Epithelial cell of esophagus (primary cell): Measurements from ENCODE around the gene NOBOX.
"Not testable (repeated sequence)": the region's sequence is repeated elsewhere in the genome, so short reads cannot be mapped to it uniquely, and the experiment has no call there.

ENCODE experiments used
- DNase-seq: peaks from one replicate; pipeline ENCODE4 v3.0.0; 2010; ENCODE audit warnings: low read depth
- H3K4me3 ChIP-seq: 2 replicates; pipeline ENCODE4 v1.5.1; 2011; ENCODE audit warnings: mild to moderate bottlenecking, low read length, control low read depth
- TF ChIP-seq, protein P1 (sequence below): IDR thresholded peaks from 2 replicates; pipeline ENCODE4 v1.5.1; 2011; ENCODE audit warnings: low read depth, mild to moderate bottlenecking, low read length, control low read depth, inconsistent platforms; ENCODE audit not compliant: insufficient read depth; ENCODE audit errors: missing control alignments

The NOBOX gene

DNA sequence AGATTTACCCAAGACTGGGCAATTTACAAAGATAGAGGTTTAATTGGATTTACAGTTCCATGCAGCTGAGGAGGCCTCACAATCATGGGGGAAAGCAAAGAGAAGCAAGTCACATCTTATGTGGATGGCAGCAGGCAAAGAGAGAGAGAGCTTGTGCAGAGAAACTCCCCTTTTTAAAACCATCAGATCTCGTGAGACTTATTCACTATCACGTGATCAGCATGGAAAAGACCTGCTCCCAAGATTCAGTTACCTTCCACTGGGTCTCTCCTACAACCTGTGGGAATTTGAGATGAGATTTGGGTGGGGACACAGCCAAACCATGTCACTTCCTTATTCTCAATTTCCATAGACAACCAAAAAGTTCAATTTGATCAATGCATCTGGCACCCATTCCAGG lies 24.9 kb upstream of the NOBOX start:
- no peak overlapping the region for H3K4me3 ChIP-seq
- TF ChIP-seq, protein P1, sequence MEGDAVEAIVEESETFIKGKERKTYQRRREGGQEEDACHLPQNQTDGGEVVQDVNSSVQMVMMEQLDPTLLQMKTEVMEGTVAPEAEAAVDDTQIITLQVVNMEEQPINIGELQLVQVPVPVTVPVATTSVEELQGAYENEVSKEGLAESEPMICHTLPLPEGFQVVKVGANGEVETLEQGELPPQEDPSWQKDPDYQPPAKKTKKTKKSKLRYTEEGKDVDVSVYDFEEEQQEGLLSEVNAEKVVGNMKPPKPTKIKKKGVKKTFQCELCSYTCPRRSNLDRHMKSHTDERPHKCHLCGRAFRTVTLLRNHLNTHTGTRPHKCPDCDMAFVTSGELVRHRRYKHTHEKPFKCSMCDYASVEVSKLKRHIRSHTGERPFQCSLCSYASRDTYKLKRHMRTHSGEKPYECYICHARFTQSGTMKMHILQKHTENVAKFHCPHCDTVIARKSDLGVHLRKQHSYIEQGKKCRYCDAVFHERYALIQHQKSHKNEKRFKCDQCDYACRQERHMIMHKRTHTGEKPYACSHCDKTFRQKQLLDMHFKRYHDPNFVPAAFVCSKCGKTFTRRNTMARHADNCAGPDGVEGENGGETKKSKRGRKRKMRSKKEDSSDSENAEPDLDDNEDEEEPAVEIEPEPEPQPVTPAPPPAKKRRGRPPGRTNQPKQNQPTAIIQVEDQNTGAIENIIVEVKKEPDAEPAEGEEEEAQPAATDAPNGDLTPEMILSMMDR: no peak
- no peak for DNase-seq

DNA sequence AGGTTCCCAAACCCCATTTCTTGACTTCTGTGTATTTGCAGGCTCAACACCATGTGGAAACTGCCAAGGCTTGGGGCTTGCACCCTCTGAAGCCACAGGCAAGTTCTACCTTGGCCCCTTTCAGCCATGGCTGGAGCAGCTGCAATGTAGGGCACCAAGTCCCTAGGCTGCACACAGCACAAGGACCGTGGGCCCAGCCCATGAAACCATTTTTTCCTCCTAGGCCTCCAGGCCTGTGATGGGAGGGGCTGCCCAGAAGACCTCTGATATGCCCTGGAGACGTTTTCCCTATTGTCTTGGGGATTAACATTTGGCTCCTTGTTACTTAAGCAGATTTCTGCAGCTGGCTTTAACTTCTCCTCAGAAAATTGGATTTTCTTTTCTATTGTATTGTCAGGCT lies 24.0 kb upstream of the NOBOX start:
- DNase-seq, H3K4me3 ChIP-seq: not testable (repeated sequence)

DNA sequence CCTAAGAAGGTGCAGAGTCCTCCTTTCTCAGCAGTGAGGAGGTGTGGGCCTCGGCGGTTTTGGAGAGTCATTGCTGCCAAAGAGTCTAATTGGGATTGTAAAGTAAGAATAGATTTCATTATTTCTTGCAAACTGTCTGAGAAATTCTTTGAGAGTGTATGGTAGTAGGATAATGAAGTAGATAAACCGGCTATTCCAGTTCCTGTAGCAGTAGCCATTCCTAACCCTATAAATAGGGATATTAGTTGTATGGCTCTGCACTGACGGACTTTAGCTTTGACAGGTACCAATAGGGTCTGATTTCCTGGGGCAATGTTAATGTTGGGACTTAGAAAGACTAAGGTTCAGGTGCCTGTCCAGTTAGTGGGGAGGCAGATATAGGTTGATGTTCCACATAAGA lies 15.4 kb upstream of the NOBOX start:
- DNase-seq: peak; percentile 59
- H3K4me3 ChIP-seq: not testable (repeated sequence)

DNA sequence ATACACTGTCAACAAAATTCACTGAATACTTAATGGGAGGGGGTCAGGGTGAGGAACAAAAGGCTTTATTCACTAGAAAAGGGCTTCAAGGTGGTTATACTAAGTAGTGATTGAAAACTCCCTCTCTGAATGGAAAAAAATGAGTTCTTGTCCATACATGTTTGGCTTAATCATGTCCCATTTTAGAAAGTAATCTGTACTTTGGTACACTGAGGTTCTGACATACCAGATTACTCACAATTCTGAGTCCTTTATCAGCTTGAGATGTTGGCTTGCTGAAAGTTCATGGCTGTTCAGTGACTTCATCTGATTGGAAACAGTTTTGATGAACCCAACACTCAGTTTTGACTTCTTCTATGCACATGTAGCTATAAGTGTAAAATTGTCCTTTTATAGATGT lies 12.8 kb upstream of the NOBOX start:
- no peak overlapping the region for H3K4me3 ChIP-seq
- DNase-seq: peak; percentile 88
- TF ChIP-seq, protein P1: no peak

DNA sequence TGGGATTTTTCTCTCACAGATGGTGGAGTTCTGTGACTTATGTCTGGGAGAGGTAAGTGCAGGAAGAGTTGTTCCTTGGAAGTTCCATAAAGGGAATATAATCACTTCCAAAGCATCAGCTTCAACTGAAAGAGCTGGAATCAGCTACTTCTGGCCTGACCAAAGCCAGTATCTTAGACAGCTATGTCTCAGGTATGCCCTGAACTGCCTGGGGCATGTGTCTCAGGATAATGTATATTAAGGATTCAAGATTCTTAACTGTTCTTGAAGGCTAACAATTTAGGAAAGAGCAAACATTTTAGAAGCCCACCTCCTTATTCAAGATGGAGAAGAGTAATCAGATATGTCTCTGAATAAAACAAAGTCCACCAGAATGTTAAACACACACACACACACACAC lies 12.4 kb upstream of the NOBOX start:
- TF ChIP-seq, protein P1: no peak
- peak; percentile 68 for DNase-seq
- no peak overlapping the region for H3K4me3 ChIP-seq

DNA sequence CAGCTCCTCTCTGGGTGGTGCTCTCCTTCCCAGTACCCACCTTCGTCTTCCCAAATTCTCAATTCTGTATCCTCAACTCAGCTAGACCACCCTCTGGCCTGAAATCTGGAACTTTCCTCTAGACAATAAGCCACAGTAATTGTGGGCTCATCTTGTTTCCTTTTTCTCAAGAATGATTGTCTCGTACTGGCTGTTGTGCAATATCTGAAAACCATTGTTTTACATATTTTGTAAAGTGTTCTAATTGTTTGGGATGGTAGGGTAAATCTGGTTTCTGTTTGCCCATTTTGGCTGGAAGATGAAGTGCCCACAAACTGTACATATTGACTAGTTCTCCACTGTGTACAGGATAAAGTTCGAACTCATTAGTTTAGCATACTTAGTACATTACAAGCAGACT lies 11.3 kb upstream of the NOBOX start:
- TF ChIP-seq, protein P1: no peak
- H3K4me3 ChIP-seq: no peak overlapping the region
- DNase-seq: no peak

DNA sequence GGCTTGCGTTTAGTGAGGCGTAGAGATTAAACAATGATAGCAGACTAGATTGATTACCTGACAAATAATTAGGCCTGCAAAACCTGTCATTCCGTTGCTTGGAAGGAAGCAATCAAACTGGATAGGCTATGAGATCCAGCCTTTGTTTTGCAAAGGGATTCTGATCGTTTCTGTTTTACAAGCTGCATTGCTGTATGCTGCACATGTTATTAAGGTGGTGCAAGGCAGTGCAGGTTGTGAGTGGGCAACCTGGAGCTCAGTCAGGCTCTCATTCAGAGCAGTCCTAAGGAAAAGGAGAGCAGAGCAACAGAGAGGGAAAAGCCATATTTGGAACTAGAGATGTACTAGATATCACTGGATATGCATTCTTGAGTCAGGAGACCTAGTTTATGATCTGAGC lies 6.9 kb upstream of the NOBOX start:
- TF ChIP-seq, protein P1: no peak
- DNase-seq: no peak
- H3K4me3 ChIP-seq: no peak overlapping the region

DNA sequence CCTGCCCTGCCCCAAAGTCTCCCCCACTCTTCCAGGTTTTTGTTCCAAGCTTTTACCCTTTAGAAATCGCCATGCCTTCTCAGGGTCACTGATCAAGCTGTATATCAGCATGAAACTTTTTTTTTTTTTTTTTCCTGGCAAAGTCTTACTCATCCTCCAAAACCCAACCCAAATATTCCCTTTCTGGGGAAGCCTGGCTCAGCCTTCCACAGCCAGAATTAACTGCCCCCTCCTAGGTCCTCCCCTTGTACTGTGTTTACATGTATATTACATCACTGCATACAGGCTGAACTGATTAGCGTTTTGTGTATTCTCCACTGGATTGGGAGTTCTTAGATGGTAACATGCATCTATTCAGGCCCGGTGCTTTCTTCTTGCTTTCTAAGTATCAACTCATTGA lies 4.6 kb upstream of the NOBOX start:
- TF ChIP-seq, protein P1: no peak
- peak; percentile 58 for DNase-seq
- H3K4me3 ChIP-seq: peak overlapping the region; percentile 26
